NCI-H2029 (cell line): ENCODE measurements around the gene ANKFN1.
A peak's percentile ranks its signal among the peaks of the same experiment; 100 is the strongest.

Source experiments
- DNase-seq: peaks from one replicate; lab custom pipeline; 2025; lab: John Stamatoyannopoulos, UW

The ANKFN1 gene

DNA sequence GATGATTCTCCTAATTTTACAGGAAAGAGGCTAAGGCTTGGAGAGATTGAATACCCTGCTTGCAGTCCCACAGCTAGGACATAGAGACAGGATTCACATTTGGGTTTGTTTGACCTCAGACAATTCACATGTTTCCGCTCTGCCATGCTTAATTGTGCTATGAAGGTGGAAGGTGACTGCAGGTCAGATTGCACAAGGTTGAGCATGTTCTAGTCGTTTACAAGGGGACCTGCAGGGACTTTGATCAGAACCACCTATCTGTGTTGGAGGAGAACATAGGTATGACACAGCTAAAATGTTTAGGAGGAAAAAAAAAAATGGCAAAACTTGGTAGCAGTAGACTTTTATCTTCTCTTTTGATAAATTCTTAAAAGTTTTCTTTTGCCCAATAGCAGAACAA is 4.9 kb upstream of the ANKFN1 start:
- DNase-seq: no peak

DNA sequence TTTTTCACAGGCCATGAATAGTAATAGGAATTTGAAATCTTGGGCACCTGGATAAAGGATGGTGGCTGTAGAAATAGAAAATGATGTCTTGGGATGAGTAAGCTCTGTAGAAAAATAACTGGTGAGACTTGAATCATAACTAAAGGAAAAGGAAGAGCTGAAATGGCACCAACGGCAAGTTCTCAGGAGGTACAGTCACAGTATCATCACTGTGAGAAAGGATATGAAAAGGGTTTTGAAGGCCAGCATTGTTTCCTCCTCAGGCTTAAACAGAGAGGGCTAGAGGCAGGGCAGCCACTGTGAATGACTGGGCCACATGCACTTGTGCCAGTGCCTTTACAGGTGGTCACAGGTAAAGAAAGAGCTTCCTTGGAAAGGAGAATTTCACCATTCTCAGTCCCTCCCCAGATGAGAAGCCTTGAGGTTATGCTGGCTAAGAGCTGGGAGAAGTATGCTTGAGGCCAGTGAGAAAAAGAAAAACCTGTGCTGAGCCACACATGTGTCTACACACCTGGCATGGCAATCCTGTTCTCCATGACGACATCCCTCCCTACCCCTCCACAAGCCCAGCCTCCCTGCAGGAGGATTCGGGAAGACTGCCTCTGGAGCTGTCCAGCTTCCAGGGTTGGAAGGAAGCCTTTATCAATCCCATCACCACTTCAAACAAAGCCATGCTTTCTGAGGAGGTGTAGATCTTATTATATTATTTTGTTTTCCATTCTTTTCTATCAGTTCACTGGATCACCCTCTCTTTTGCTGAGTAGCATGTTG is 3.8 kb upstream of the ANKFN1 start:
- no peak for DNase-seq

DNA sequence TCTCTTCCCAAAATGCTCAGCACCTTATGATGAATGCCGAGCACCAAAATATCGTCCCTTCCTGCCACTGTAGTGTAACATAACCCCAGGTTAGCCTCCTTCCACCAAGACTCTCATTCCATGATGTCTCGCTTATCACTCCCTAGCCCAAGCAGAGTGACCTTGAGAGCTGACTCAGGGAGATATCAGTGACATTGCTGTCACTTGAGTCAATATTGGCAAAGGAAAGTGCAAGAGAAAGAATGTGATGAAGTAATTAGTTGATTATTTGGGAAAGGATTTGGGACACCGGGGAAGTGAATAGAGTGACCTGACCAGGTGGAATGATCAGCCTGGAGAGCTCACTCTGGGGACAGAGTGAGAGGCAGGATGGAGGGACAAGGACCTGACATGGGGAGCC is 2.6 kb upstream of the ANKFN1 start:
- DNase-seq: no peak

DNA sequence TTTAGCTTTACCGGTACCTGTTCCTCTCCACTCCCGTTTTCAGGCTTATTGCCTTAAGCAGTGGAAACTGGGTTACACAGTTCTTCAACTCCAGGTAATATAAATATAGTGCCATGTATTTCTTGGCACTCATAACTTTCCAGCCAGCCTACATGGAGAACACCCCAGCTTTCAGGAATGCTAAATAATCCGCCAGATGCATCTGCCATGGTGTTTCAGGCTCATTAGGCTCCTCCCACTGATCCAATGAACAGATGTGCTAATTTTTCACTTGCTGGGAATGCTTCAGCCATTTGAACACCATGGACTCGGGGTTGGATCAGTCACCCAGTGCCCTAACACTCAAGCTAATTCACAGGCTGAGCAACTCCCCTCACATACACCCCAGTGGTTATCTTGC is 4.6 kb downstream of the ANKFN1 start:
- DNase-seq: no peak

DNA sequence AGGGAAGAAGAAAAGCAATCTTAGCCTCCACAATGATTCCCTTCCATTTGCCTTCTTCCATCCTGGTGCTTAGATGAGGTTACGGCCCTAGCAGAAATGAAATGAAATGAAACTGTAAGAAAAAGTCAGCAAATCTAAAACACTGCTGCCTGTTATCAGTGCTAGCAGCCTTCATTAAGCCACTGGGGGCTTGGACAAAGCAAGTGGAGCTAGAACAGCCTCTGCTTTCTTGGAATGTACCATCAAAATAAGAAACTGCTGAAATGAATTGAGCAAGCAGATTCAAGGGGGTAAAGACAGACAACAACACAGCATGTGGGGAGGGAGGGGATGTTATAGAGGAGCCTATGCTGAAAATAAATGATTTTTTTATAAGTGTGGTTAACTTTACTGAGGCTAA is 5.1 kb downstream of the ANKFN1 start:
- no peak for DNase-seq

DNA sequence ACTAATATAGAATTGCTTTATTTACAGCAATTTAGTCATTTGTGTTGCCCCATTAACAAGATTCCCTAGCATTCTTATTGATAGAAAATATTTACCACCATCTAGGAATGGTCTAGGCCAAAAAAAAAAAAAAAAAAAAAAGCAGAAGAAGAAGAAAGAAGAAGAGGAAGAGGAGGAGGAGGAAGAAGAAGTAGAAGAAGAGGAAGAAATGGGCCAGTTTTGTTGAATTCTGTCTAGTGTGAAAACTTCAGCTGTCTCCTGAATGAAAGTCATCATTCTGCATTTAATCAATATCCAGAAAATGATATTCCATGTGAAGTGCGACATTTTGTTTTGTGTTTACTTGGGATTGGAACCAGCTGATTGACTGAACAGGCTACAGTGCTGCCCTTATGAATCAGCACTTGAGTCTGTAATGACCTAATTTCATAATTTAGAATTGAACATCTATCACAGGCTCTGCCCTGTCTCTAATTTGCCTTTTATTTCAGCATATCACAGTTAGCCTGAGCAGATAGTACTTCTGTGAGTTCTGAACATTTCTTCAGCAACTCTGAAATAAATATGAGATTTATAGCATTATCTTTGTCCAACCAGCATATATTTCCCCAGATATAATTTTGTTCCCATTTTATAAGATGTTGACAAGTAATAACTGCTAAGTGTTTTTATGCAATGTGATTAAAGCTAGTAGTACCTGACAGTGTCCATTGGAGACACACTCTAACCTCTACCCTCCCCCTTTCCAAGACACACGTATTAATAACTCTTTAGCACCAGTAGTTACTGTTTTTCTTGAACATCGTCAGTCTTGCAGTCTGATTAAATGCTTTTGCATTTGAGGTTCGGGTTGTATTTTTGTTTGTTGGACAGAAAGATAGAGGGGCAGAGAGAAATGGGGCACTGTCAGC is 5.9 kb downstream of the ANKFN1 start:
- no peak for DNase-seq

DNA sequence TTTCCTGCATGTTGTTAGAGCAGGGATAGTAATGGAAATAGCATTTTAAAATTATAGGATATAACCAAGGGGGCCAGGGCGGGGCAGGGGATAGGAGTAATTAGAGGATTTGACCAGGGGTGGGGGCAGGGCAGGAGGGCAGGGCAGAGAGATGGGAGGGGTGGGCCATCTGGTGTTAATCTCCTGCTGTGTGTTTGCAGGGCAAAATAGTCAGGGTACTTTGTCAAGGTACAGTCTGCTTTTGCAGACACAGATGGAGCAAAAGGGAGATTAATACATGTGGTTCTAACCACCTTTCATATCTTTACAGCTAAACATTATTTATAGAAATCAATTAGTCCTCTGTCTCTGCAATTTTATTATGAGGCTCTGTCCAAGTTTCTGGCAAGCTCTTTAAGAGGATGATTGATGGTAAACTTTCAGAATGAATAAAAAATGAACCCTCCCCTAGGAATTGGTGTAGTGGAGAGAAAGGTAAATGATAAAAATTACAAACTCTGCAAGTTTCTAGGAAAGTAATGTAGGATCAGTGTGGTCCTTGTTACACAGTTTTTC is 6.6 kb downstream of the ANKFN1 start:
- no peak for DNase-seq

DNA sequence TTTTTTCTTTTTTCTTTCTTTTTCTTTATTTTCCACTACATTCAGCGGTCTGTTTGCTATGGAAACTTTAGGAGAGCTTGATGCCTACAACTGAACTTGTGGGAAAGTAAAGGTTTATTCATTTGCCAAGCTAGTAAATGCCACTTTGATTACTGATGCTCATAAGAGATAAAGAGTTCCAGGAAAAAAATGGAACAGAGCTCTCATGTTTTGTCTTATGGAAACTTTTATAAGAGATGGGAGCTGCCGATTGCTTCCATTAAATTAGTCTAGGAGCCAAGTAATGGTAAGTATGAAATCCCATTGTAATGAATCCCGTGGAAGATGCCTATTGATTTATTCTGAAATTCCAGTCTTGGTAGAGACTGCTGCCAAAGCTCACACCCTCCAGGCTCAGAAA is 7.1 kb downstream of the ANKFN1 start:
- DNase-seq: no peak

DNA sequence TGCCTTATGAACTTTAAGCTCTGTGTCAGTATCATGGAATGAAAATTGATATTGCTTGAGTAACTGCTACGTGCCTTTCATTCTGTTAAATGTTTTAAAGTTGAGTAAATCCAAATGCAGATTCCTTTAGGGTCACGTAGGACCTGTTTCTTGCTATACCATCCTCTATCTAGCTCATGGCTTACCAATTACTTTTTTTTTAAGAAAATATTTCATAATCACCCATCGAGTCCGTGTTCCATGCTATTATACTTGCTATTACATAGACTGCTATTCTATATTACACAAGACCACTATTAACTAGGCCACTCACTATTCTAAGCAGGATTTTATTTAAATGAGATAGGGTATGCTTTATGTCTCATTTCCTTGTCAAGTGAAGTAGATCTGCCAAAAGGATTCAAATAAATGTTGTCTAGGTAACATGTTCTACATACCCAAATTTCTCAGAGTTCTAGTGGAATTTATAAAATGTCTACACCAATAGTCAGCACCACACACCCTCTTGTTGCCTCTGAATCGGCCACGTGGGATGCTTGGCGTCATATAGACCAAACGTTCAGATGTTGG is 11.9 kb downstream of the ANKFN1 start:
- DNase-seq: no peak

DNA sequence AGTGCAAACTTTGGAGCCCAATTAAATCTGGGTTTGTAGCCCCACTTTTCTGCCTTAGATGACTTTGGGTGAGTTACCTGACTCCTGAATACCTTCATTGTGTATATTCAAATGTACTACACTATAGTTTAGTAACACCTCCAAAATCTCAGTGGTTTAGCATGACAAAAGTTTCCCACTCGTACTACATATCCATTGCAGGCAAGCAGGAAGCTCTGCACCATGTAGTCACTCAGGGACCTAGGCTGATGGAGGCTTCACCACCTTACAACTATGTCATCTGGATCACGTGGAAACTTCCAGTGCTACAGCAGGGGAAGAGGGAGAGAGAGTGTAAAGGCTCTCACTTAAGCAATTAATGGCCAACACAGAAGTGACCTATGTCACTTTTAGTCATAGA is 14.2 kb downstream of the ANKFN1 start:
- no peak for DNase-seq

DNA sequence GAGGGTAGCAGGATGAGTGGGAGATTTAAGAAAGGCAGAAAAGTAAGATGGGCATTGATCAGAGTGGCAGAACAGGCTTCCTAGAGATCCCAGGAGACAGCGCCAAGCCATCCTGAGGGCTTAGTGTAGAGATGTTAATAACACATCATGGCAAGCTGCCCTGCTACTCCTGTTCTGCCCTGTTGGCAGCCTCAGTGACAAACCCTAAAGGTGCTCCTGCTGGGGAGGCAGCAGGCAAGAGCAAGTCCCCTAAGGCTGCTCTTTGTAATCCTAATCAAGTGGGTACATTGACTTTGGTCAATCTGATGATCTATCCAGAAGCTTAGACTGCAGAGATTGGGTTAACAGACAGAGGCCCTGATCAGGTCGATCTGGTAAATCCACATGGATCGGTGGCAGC is 16.3 kb downstream of the ANKFN1 start:
- DNase-seq: no peak

DNA sequence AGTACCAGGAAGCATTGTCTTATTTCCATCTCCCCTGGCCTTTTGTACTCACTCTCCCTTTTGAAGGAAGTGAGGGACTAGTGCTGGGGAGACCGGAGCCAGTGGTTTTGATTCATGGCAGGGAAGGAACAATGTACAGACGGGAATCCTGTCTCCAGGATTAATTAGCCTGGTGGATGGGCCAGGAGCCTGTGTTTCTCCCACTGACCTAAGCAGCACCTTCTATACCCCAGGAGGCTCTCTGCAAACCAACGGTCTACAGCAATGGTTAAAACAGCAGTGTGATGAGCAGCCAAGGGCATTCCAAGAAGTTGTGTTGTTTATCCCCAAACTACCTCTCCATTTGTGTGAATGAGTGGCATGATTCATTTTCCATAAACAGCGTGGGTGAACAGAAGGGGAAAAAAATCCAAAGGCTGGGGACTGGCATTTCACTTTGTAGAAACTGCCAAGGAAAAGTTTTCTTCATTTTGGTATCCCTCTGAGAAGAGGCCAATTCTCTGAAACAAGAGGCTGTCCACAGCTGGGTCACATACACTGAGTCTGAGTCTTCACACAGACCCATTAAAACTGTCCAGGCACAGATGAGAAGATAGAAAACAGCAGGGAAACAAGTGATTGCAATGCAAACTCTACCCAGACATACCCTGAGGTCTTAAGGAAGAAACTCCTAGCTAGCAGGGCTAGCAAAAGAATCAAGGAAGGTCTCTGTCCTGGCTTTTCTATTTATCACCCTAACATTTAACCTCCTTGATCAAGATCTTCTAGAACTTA is 18.1 kb downstream of the ANKFN1 start:
- DNase-seq: no peak

DNA sequence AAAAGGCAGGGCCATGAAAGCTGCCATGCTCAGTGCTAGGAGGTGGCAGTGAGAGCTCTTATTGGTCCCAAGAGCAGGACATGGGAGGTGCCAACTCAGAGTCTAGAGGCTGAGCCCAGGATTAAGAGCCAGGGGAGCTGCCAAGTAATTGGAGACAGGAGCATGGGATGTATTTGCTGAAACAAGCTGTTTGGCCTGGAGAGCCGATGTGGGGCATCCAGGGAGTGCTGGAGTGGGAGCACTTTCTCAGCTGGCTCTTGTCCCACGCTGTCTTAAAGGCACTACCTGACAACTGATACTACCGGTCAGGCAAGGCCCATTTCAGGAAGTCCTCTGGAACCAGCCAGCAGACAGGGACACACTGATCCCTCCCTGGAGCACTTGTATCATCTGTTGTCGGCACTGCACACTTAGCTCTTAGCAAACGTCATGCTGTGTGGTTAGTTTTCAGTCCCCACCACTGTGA is 19.3 kb downstream of the ANKFN1 start:
- DNase-seq: peak; percentile 96

DNA sequence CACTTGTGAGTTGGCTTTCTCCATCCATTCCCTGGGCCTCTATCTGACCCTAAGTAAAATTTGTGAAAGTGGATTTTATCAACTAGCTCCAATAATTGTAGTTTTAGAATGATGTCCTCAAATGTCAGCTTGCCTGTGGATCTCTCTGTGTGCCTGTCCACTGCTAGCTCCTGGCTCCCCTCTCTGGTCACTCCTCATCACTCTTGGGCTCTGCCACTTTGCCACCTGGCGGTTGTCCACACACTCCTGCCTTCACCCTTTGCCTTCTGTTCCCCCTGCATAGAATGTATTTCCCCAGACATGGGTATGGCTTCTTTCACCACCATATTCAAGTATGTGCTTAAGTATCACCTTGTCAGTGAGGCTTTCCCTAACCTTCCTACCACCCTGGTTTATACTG is 19.8 kb downstream of the ANKFN1 start:
- peak; percentile 6 for DNase-seq

DNA sequence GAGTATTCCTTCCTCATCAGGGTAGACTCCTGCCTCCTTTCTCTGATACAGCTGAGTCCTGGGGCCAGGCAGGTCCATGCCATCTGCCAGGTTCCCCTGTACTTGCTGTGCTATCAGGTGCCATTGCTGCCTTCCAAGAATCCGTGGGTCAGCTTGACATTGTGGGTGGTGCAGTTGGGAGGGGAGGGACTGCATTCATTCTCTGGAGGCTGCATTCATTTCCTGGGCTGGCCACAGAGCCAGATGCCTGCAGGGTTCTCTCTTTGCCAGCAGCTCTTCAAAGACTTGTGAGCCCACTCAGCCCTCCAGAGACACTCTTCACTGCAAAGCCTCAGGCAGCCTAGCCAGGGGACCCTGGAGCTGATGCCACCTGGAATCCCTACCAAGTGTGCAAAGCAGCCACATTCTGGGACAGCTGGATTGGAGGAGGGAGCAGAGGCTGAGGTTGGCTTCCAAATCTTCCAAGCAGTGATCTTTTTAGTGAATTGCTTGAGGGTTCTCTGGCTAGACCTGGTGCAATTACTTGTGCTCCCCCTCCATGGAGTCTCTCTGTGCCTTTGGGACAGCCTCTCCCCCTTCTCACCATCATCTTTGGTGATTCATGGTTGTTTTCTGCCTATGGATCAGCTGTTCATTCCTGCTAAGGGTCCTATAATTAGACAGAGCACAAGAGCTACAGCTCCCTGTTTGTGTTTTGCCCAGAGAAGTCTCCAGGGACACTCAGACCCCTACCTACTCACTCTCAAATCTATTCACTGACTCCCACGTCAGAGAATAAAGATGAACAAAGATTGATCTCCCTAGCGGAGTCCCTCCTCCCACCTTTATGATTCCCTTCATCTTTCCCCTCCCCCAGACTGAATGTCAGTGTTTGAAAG is 20.9 kb downstream of the ANKFN1 start:
- DNase-seq: no peak

DNA sequence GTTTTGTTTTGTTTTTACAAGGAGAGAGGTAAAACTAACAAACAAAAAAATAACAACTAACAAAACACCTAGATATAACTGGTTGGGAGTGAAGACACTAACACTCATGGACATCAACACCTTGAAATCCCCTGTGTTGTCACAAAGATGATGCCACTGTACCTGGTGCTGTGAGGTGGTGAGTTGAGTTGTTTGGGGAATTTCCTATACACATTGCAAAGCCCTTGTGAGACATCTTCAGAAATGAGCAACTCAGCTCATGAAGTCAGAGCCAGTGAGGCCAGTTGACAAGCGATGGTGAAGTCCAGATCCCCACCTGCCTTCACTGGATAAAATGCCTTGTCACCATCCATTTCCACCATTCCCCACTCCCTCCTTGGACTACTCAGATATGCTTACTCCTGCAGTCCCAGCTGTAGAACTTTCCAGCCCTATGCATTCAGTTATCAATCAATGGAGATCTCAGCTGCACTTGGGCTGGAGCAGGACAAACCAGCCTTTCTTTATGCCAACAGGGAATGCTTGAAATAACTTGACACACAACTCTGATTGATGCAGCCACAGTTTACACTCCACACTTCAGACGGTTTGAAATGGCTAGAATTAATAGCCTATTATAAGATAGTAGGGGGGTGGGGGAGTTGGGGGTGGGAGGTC is 22.2 kb downstream of the ANKFN1 start:
- no peak for DNase-seq

DNA sequence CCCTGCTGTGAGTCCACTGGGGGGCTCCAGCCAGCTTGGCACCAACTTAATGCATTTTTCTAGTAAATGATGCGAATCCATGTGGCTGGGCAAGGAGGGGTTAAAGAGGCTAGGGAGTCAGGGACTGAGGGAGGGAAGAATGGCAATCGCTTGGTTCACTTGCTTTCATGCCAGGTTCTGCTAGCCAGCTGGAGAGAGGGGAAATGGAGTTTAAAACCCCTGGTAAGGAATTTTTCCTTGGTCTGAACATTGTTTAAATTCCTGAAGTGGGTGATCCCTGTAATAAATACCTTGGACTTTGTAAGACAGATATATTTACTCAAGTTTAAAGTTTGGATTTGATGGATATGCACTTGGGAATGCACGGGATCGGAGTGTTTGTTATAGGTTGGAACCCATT is 22.8 kb downstream of the ANKFN1 start:
- no peak for DNase-seq

DNA sequence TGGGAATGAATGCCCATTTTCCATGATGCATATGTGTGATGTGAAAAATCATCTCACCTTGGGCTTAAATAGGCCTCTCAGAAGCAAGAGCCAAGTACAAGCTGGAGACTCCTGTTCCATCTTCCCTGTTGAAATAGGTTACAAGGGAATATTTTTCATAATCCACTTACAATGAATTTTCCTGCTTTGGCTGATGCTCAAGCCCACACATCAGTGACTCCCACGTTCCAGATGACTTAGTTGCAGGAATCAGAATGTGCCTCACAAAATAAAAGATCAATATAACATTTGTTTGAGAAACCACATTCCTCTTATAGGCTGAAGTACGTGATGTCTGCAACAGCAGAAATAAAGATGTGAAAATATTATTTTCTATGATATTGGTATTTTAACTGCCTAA is 24.1 kb downstream of the ANKFN1 start:
- DNase-seq: no peak

DNA sequence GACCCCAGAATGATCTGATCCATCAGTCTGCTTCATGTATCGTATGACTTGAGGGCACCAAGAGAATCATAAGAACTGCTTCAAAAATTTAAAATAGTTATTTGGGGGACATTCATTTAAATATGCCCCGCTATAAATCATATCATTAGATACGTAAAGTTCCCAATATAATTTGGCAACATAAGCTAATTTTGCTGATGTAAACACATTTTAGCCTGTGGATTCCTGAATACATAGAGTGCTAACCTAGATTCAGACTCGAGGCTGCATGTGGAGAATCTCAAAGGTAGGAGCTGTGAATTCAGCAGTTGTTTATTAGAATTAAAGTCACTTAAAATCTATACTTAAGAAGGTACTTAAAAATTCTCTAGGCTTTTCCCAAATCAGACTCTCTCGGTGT is 24.9 kb downstream of the ANKFN1 start:
- no peak for DNase-seq

DNA sequence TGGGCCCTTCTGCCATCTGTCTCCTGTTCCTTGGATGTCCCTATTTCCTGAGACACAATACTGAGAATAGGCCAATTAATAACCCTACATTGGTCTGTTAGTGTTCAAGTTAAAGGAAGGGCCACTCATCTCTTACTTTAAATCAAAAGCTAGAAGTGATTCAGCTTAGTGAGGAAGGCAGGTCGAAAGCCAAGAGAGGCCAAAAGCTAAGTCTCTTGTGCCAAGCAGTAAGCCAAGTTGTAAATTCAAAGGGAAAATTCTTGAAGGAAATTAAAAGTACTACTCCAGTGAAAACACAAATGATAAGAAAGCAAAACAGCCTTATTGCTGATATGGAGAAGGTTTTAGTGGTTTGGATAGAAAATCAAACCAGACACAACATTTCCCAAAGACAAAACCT is 28.8 kb downstream of the ANKFN1 start:
- no peak for DNase-seq
